Measurements from ENCODE around the gene ZNHIT1. TPM values are rescaled to one million over a fixed set of nuclear protein-coding genes. Genes with fewer than 3 reads are reported as not detected.
"Not testable (repeated sequence)": the region's sequence is repeated elsewhere in the genome, so short reads cannot be mapped to it uniquely, and the experiment has no call there.

ZNHIT1 gene
- total and polyA plus RNA-seq, 5 donors from 2014 or later: 41.8 to 99.6 (median 76.8) TPM

- H3K4me1 Mint-ChIP-seq; H3K4me3 ChIP-seq (ENCODE audit: low read depth, low read length); H3K27me3 ChIP-seq (ENCODE audit: control insufficient read depth, insufficient read depth, low read length); H3K9me3 ChIP-seq (ENCODE audit: control insufficient read depth in 2 of 2, low read length in 2 of 2); H3K36me3 Mint-ChIP-seq; ATAC-seq (ENCODE audit: low read depth in 2 of 2); H3K9me3 Mint-ChIP-seq; H3K27ac ChIP-seq (ENCODE audit: insufficient read depth, low read length, poor library complexity, severe bottlenecking); H3K4me1 ChIP-seq (ENCODE audit: control insufficient read depth, insufficient read depth, low read length, poor library complexity, severe bottlenecking); H3K36me3 ChIP-seq (ENCODE audit: control insufficient read depth, insufficient read depth, low read length): not testable (repeated sequence)
- peak in 2 of 3 donors; percentile 20 to 21 for DNase-seq
- H3K4me3 Mint-ChIP-seq: peak overlapping the region; percentile 66 to 81 (median 75)
- H3K27ac Mint-ChIP-seq: peak overlapping the region in 1 of 3 donors; percentile 76
- H3K27me3 Mint-ChIP-seq: peaks cover 39% of the 10 kb centered on the region
Observed at GRCh38 chr7:101203740-101204738, 13.9 kb upstream of the ZNHIT1 start.

- Histone ChIP-seq H3K27me3 (ENCODE audit: control insufficient read depth, insufficient read depth, low read length) (no peaks in the 10 kb centered on the region), H3K4me1 (ENCODE audit: control insufficient read depth, insufficient read depth, low read length, poor library complexity, severe bottlenecking) (peaks cover 4% of the 10 kb centered on the region), H3K36me3 (ENCODE audit: control insufficient read depth, insufficient read depth, low read length) (no peaks in the 10 kb centered on the region), H3K4me3 (ENCODE audit: low read depth, low read length) (no peak overlapping the region), H3K9me3 (ENCODE audit: control insufficient read depth in 2 of 2, low read length in 2 of 2) (no peaks in the 10 kb centered on the region), H3K27ac (ENCODE audit: insufficient read depth, low read length, poor library complexity, severe bottlenecking) (no peak overlapping the region)
- DNase-seq: no peak
- H3K4me1 Mint-ChIP-seq: peaks cover 0 to 8% (median 2%) of the 10 kb centered on the region in 4 donors
- ATAC-seq (ENCODE audit: low read depth in 2 of 2): no peak
- H3K27me3 Mint-ChIP-seq: peaks cover 25% of the 10 kb centered on the region
- H3K4me3 Mint-ChIP-seq: no peak overlapping the region
- H3K27ac Mint-ChIP-seq: no peak overlapping the region
- peaks cover 0 to 2% (median 0%) of the 10 kb centered on the region in 7 donors for H3K9me3 Mint-ChIP-seq
- H3K36me3 Mint-ChIP-seq: peaks cover 4% of the 10 kb centered on the region
Observed at GRCh38 chr7:101205901-101206664, 11.9 kb upstream of the ZNHIT1 start.

- Mint-ChIP-seq H3K4me3 (no peak overlapping the region), H3K27me3 (peaks cover 19% of the 10 kb centered on the region), H3K4me1 (peaks cover 0 to 8% (median 2%) of the 10 kb centered on the region in 4 donors), H3K9me3 (peaks cover 0 to 2% (median 0%) of the 10 kb centered on the region in 7 donors), H3K36me3 (peaks cover 4% of the 10 kb centered on the region), H3K27ac (no peak overlapping the region)
- Histone ChIP-seq H3K36me3 (ENCODE audit: control insufficient read depth, insufficient read depth, low read length) (no peaks in the 10 kb centered on the region), H3K27me3 (ENCODE audit: control insufficient read depth, insufficient read depth, low read length) (no peaks in the 10 kb centered on the region), H3K4me1 (ENCODE audit: control insufficient read depth, insufficient read depth, low read length, poor library complexity, severe bottlenecking) (peaks cover 3% of the 10 kb centered on the region), H3K27ac (ENCODE audit: insufficient read depth, low read length, poor library complexity, severe bottlenecking) (no peak overlapping the region), H3K4me3 (ENCODE audit: low read depth, low read length) (no peak overlapping the region), H3K9me3 (ENCODE audit: control insufficient read depth in 2 of 2, low read length in 2 of 2) (no peaks in the 10 kb centered on the region)
- no peak for ATAC-seq (ENCODE audit: low read depth in 2 of 2)
- no peak for DNase-seq
Observed at GRCh38 chr7:101206665-101207042, 11.3 kb upstream of the ZNHIT1 start.

GRCh38 chr7:101207459-101207858 lies 10.5 kb upstream of the ZNHIT1 start:
- H3K4me3 ChIP-seq (ENCODE audit: low read depth, low read length): no peak overlapping the region
- H3K27me3 ChIP-seq (ENCODE audit: control insufficient read depth, insufficient read depth, low read length): no peaks in the 10 kb centered on the region
- H3K9me3 Mint-ChIP-seq: peaks cover 0 to 2% (median 0%) of the 10 kb centered on the region in 7 donors
- H3K27ac Mint-ChIP-seq: peak overlapping the region in 2 of 3 donors; percentile 6 to 15
- H3K4me1 Mint-ChIP-seq: peaks cover 0 to 8% (median 2%) of the 10 kb centered on the region in 4 donors
- ATAC-seq (ENCODE audit: low read depth in 2 of 2): no peak
- H3K4me3 Mint-ChIP-seq: no peak overlapping the region
- no peaks in the 10 kb centered on the region for H3K36me3 ChIP-seq (ENCODE audit: control insufficient read depth, insufficient read depth, low read length)
- H3K27me3 Mint-ChIP-seq: peaks cover 14% of the 10 kb centered on the region
- DNase-seq: no peak
- no peaks in the 10 kb centered on the region for H3K9me3 ChIP-seq (ENCODE audit: control insufficient read depth in 2 of 2, low read length in 2 of 2)
- H3K27ac ChIP-seq (ENCODE audit: insufficient read depth, low read length, poor library complexity, severe bottlenecking): no peak overlapping the region
- no peaks in the 10 kb centered on the region for H3K4me1 ChIP-seq (ENCODE audit: control insufficient read depth, insufficient read depth, low read length, poor library complexity, severe bottlenecking)
- H3K36me3 Mint-ChIP-seq: peaks cover 4% of the 10 kb centered on the region

- Histone ChIP-seq H3K4me1 (ENCODE audit: control insufficient read depth, insufficient read depth, low read length, poor library complexity, severe bottlenecking) (no peaks in the 10 kb centered on the region), H3K4me3 (ENCODE audit: low read depth, low read length) (no peak overlapping the region), H3K9me3 (ENCODE audit: control insufficient read depth in 2 of 2, low read length in 2 of 2) (no peaks in the 10 kb centered on the region), H3K27ac (ENCODE audit: insufficient read depth, low read length, poor library complexity, severe bottlenecking) (no peak overlapping the region), H3K27me3 (ENCODE audit: control insufficient read depth, insufficient read depth, low read length) (no peaks in the 10 kb centered on the region), H3K36me3 (ENCODE audit: control insufficient read depth, insufficient read depth, low read length) (peaks cover 3% of the 10 kb centered on the region)
- ATAC-seq (ENCODE audit: low read depth in 2 of 2): no peak
- Mint-ChIP-seq H3K4me3 (peak overlapping the region in 1 of 4 donors; percentile 27), H3K9me3 (peaks cover 0 to under 1% (median 0%) of the 10 kb centered on the region in 7 donors), H3K27me3 (peaks cover 3% of the 10 kb centered on the region), H3K4me1 (peaks cover 0 to 6% (median under 1%) of the 10 kb centered on the region in 4 donors), H3K27ac (no peak overlapping the region), H3K36me3 (peaks cover 4% of the 10 kb centered on the region)
- DNase-seq: no peak
Observed at GRCh38 chr7:101208794-101209193, 9.2 kb upstream of the ZNHIT1 start.

GRCh38 chr7:101210143-101210542 lies 7.8 kb upstream of the ZNHIT1 start:
- H3K36me3 Mint-ChIP-seq: peaks cover 8% of the 10 kb centered on the region
- Histone ChIP-seq H3K27me3 (ENCODE audit: control insufficient read depth, insufficient read depth, low read length) (no peaks in the 10 kb centered on the region), H3K36me3 (ENCODE audit: control insufficient read depth, insufficient read depth, low read length) (peaks cover 9% of the 10 kb centered on the region), H3K4me1 (ENCODE audit: control insufficient read depth, insufficient read depth, low read length, poor library complexity, severe bottlenecking) (no peaks in the 10 kb centered on the region), H3K9me3 (ENCODE audit: control insufficient read depth in 2 of 2, low read length in 2 of 2) (no peaks in the 10 kb centered on the region), H3K4me3 (ENCODE audit: low read depth, low read length) (no peak overlapping the region), H3K27ac (ENCODE audit: insufficient read depth, low read length, poor library complexity, severe bottlenecking) (no peak overlapping the region)
- H3K9me3 Mint-ChIP-seq: no peaks in the 10 kb centered on the region
- DNase-seq (no peak), ATAC-seq (ENCODE audit: low read depth in 2 of 2) (no peak)
- no peak overlapping the region for H3K4me3 Mint-ChIP-seq
- H3K27me3 Mint-ChIP-seq: no peaks in the 10 kb centered on the region
- no peak overlapping the region for H3K27ac Mint-ChIP-seq
- no peaks in the 10 kb centered on the region for H3K4me1 Mint-ChIP-seq

- Mint-ChIP-seq H3K4me1 (peaks cover 0 to 7% (median 1%) of the 10 kb centered on the region in 4 donors), H3K27ac (peak overlapping the region in 1 of 3 donors; percentile 65), H3K36me3 (peaks cover 8% of the 10 kb centered on the region), H3K4me3 (no peak overlapping the region), H3K27me3 (no peaks in the 10 kb centered on the region), H3K9me3 (no peaks in the 10 kb centered on the region)
- H3K27ac ChIP-seq (ENCODE audit: insufficient read depth, low read length, poor library complexity, severe bottlenecking): no peak overlapping the region
- H3K4me3 ChIP-seq (ENCODE audit: low read depth, low read length): no peak overlapping the region
- no peaks in the 10 kb centered on the region for H3K9me3 ChIP-seq (ENCODE audit: control insufficient read depth in 2 of 2, low read length in 2 of 2)
- no peak for ATAC-seq (ENCODE audit: low read depth in 2 of 2)
- DNase-seq: no peak
- H3K27me3 ChIP-seq (ENCODE audit: control insufficient read depth, insufficient read depth, low read length): no peaks in the 10 kb centered on the region
- peaks cover 6% of the 10 kb centered on the region for H3K4me1 ChIP-seq (ENCODE audit: control insufficient read depth, insufficient read depth, low read length, poor library complexity, severe bottlenecking)
- H3K36me3 ChIP-seq (ENCODE audit: control insufficient read depth, insufficient read depth, low read length): peaks cover 9% of the 10 kb centered on the region
Observed at GRCh38 chr7:101211501-101211900, 6.5 kb upstream of the ZNHIT1 start.

Measured in CD4-positive, CD25-positive, alpha-beta regulatory T cell (primary cell).